Immature natural killer cell (primary cell): ENCODE results near the gene GGCX. TPM values are rescaled to one million over a fixed set of nuclear protein-coding genes. Genes with fewer than 3 reads are reported as not detected.
A peak's percentile ranks its signal among the peaks of the same experiment; 100 is the strongest.
"Not testable (repeated sequence)": the region's sequence is repeated elsewhere in the genome, so short reads cannot be mapped to it uniquely, and the experiment has no call there.

Experiments
- DNase-seq, 3 donors: peaks; one replicate each; pipeline ENCODE4 v3.0.0; 2022; ENCODE audit warnings: mixed read lengths in 1 of 3
- H3K27ac Mint-ChIP-seq, 6 donors: one replicate each; pipeline ENCODE4 v1.8.0; 2020; ENCODE audit warnings: mixed read lengths in 6 of 6, mild to moderate bottlenecking in 5 of 6, inconsistent platforms in 4 of 6, moderate library complexity in 3 of 6
- H3K27me3 Mint-ChIP-seq, 3 donors: one replicate each; pipeline ENCODE4 v1.8.0; 2020 to 2021; ENCODE audit warnings: low read depth in 3 of 3, mild to moderate bottlenecking in 3 of 3, mixed read lengths in 3 of 3, moderate library complexity in 3 of 3, inconsistent platforms in 1 of 3
- H3K36me3 Mint-ChIP-seq, 3 donors: one replicate each; pipeline ENCODE4 v1.8.0; 2020; ENCODE audit warnings: mixed read lengths in 3 of 3, inconsistent platforms in 2 of 3, mild to moderate bottlenecking in 2 of 3
- H3K4me1 Mint-ChIP-seq, 2 donors: one replicate each; pipeline ENCODE4 v1.8.0; 2020; ENCODE audit warnings: inconsistent platforms in 2 of 2, mild to moderate bottlenecking in 2 of 2, mixed read lengths in 2 of 2, moderate library complexity in 1 of 2
- H3K4me3 Mint-ChIP-seq, 5 donors: one replicate each; pipeline ENCODE4 v1.8.0; 2020; ENCODE audit warnings: mild to moderate bottlenecking in 5 of 5, mixed read lengths in 5 of 5, inconsistent platforms in 3 of 5, moderate library complexity in 3 of 5
- H3K9me3 Mint-ChIP-seq, 6 donors: one replicate each; pipeline ENCODE4 v1.8.0; 2020; ENCODE audit warnings: mild to moderate bottlenecking in 6 of 6, mixed read lengths in 6 of 6, inconsistent platforms in 4 of 6, moderate library complexity in 3 of 6
- polyA plus RNA-seq, 3 donors: library from polyadenylated mRNA; unstranded; fragments of 300-500 nt; fragmentation: Illumina TruSeq; gene quantifications; one replicate each; pipeline ENCODE4 v1.2.3, GENCODE V29; 2021

The GGCX gene
- polyA plus RNA-seq, 3 donors from 2014 or later = 11.4 to 31.7 (median 21.0) TPM

DNA sequence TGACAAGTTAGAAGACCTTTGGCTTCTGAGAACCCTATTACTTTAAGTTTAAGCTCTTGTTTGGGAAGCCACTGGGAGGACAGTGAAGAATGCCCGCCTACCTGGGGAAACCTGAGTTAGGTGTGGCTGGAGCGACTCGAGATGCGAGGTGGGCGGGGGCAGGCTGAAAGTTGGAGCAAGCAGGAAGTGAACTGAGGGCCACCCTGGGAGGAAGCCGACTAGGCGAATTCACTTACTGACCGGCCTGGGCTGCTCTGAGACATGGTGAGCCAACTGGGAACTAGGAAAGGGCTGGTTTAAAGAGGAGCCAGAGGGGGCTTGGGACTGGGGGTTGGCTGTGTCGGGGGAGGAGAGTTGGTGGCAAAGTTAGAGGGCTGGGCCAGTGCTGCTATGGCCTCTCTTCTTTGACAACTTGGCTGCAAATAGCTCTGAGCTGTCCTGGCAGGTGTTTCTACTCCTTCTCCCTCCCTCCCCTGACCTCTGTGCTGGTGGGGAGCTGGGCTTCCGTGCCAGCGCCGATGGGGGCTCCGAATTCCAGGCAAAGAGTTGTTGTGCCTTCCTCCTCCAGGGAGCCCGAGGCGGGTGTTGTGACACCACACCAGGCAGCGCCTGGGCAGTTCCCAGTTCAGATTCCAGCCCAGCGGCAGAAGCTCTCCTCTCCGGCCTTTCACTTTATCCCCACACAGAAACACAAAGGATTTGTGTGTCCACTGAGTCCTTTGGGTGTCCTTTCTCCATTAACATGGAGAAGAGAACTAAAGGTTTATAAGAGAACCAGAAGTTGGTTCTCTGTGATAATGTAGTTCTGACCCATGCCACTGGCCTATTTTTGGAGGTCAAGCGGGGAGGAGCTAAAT is 16.3 kb upstream of the GGCX start, which contains the start of gene VAMP8:
TSS of gene VAMP8 (plus strand) at position 201 of the 857 bp plus-strand sequence. CDS start at position 262, 61 bp downstream.
- Mint-ChIP-seq H3K9me3 (no peaks in the 10 kb centered on the region), H3K36me3 (peaks cover 8 to 16% (median 12%) of the 10 kb centered on the region in 3 donors), H3K27ac (peak within 1 kb of the TSS; percentile 88 to 98 (median 94)), H3K4me1 (peaks cover 39 to 51% of the 10 kb centered on the region in 2 donors), H3K4me3 (peak within 1 kb of the TSS; percentile 96 to 98 (median 97)), H3K27me3 (peaks cover 0 to 2% (median 2%) of the 10 kb centered on the region in 3 donors)
- DNase-seq = peak; percentile 47 to 50 (median 48)

DNA sequence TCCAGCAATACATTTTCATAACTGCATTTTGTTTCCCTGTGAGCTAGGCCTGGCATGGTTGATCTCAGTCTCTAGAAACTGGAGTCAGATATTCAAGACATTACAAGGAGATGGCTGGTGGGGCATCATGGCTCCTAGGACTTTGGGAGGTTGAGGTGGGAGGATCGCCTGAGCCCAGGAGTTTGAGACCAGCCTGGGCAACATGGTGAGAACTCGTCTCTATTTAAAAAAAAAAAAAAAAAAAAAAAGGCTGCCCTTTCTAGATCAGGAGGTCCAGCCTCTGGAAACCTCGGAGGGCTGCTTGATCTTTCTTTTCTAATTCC is 15.7 kb upstream of the GGCX start:
- H3K4me3 Mint-ChIP-seq = peak overlapping the region; percentile 96 to 98 (median 97)

DNA sequence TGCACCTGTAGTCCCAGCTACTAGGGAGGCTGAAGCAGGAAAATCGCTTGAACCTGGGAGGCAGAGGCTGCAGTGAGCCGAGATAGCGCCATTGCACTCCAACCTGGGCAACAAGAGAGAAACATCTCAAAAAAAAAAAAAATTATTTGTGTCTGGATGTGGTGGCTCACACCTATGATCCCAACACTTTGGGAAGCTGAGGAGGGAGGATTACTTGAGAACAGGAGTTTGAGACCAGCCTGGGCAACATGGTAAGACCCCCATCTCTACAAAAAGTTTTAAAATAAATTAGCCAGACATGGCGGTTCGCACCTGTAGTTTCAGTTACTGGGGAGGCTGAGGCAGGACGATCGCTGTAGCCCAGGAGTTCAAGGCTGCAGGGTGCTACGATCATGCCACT is 14.4 kb upstream of the GGCX start:
- Mint-ChIP-seq H3K36me3 (peaks cover 0 to 3% (median 0%) of the 10 kb centered on the region in 3 donors), H3K9me3 (no peaks in the 10 kb centered on the region), H3K4me3 (no peak overlapping the region), H3K27me3 (peaks cover 0 to 2% (median 2%) of the 10 kb centered on the region in 3 donors), H3K27ac (no peak overlapping the region), H3K4me1 (peaks cover 31 to 37% of the 10 kb centered on the region in 2 donors)
- DNase-seq = no peak

More for the DNA sequence above, 15.7 kb upstream of the GGCX start:
- H3K27me3 Mint-ChIP-seq = peaks cover 0 to 2% (median 2%) of the 10 kb centered on the region in 3 donors
- H3K4me1 Mint-ChIP-seq = peaks cover 36 to 45% of the 10 kb centered on the region in 2 donors
- no peaks in the 10 kb centered on the region for H3K9me3 Mint-ChIP-seq
- peaks cover 7 to 10% (median 7%) of the 10 kb centered on the region in 3 donors for H3K36me3 Mint-ChIP-seq
- peak overlapping the region; percentile 88 to 98 (median 94) for H3K27ac Mint-ChIP-seq
- no peak for DNase-seq

DNA sequence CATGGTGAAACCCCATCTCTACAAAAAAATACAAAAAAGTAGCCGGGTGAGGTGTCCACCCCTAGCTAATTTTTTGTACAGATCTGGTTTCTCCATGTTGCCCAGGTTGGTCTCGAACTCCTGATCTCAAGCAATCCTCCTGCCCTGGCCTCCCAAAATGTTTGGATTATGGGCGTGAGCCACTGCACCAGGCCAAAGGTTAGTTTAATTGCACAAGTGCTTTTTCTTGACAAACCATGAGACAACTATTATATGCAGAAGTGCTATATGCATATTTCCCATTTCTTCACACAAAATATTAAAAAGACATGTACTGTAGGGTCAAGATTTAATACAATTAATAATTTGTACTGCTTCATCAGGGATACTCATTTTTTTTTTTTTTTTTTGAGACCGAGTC is 5.0 kb upstream of the GGCX start:
- Mint-ChIP-seq H3K27ac (no peak overlapping the region), H3K4me3 (no peak overlapping the region), H3K4me1 (peaks cover 5 to 7% of the 10 kb centered on the region in 2 donors), H3K27me3 (peaks cover 4 to 9% (median 5%) of the 10 kb centered on the region in 3 donors), H3K9me3 (peaks cover 0 to 1% (median 0%) of the 10 kb centered on the region in 6 donors), H3K36me3 (no peaks in the 10 kb centered on the region)
- DNase-seq = no peak

DNA sequence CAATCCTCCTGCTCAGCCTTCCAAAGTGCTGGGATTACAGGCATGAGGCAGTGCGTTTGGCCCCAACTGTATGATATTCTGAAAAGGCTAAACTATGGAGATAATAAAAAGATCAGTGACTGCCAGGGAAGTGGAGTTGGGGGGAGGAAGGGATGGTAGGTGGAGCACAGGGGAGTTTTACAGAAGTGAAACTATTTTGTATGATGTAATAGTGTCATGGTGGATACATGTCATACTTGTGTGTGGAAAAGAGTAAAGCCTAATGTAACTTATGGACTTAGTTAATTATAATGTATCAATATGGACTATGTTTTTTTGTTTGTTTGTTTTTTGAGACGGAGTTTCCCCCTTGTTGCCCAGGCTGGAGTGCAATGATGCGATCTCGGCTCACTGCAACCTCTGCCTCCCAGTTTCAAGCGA is 2.9 kb upstream of the GGCX start:
- Mint-ChIP-seq H3K4me1 (peaks cover 23 to 26% of the 10 kb centered on the region in 2 donors), H3K9me3 (peaks cover 0 to 1% (median 0%) of the 10 kb centered on the region in 6 donors), H3K27ac (peak overlapping the region in 1 of 6 donors; percentile 74), H3K4me3 (peak overlapping the region in 3 of 5 donors; percentile 25 to 58 (median 55)), H3K36me3 (no peaks in the 10 kb centered on the region), H3K27me3 (peaks cover 4 to 7% (median 6%) of the 10 kb centered on the region in 3 donors)
- DNase-seq = no peak

DNA sequence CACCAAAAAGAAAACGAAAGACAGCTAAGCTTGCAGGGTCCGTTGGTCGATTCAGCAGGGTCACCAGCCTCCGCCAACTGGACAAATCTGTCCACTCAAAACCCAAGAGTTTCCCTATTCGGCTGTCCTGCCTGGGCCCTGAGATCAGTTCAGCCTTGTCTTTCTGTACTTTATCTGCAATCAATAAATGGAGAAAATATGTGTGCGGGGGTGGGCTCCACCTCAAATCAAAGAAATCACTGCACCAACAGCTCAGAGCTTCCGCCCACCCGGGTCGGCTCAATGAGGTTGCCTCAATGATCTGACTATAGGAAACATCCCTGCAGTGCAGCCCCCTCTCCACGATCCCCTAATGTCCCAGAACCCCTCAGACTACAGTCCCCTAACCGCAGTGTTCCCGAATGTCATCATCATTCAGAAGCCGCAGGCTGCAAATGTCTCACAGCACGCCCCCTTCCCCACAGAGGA is 447 bp downstream of the GGCX start:
- H3K36me3 Mint-ChIP-seq = peaks cover 0 to 8% (median 0%) of the 10 kb centered on the region in 3 donors
- peaks cover 4 to 6% (median 6%) of the 10 kb centered on the region in 3 donors for H3K27me3 Mint-ChIP-seq
- DNase-seq = no peak
- H3K27ac Mint-ChIP-seq = peak overlapping the region; percentile 92 to 98 (median 96)
- H3K9me3 Mint-ChIP-seq = peaks cover 0 to 1% (median 0%) of the 10 kb centered on the region in 6 donors
- H3K4me3 Mint-ChIP-seq = peak overlapping the region; percentile 95 to 99 (median 95)
- peaks cover 25 to 26% of the 10 kb centered on the region in 2 donors for H3K4me1 Mint-ChIP-seq

DNA sequence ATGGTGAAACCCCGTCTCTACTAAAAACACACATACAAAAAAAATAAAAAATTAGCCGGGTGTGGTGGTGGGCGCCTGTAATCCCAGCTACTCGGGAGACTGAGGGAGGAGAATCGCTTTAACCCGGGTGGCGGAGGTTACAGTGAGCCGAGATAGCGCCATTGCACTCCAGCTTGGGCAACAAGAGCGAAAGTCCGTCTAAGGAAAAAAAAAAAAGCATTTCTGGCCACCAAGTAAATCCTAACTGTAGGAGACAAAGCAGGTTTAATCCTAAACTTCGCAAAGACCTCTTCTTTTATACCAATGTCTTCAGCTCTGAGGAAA is 928 bp downstream of the GGCX start:
- Mint-ChIP-seq H3K4me1 (peaks cover 25 to 26% of the 10 kb centered on the region in 2 donors), H3K4me3 (peak overlapping the region; percentile 95 to 99 (median 95)), H3K27ac (peak overlapping the region in 5 of 6 donors; percentile 92 to 98 (median 95))
- H3K9me3 Mint-ChIP-seq, DNase-seq, H3K27me3 Mint-ChIP-seq, H3K36me3 Mint-ChIP-seq: not testable (repeated sequence)

DNA sequence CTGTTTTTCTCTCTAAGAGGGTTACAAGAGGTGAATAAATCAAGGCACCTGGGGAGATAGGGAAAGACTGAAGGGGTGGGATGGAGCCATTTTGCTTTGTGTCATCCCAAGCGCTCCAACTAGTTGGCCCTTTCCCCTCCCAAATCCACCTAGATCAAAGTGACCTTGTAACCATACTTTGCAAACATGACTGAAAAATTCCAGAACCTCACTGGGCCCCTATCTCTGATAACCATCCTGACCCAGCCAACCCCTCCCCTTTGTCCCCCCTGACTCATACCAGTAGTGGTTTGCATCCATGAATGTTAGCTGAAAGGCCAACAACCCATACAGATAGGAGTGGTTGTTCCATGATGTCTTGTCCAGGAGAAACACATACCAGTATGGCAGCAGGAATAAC is 3.1 kb downstream of the GGCX start:
- Mint-ChIP-seq H3K36me3 (peaks cover 0 to 16% (median 4%) of the 10 kb centered on the region in 3 donors), H3K9me3 (no peaks in the 10 kb centered on the region), H3K4me3 (no peak overlapping the region), H3K27ac (peak overlapping the region in 1 of 6 donors; percentile 29), H3K4me1 (peaks cover 25 to 26% of the 10 kb centered on the region in 2 donors), H3K27me3 (peaks cover 2 to 6% (median 5%) of the 10 kb centered on the region in 3 donors)
- no peak for DNase-seq

DNA sequence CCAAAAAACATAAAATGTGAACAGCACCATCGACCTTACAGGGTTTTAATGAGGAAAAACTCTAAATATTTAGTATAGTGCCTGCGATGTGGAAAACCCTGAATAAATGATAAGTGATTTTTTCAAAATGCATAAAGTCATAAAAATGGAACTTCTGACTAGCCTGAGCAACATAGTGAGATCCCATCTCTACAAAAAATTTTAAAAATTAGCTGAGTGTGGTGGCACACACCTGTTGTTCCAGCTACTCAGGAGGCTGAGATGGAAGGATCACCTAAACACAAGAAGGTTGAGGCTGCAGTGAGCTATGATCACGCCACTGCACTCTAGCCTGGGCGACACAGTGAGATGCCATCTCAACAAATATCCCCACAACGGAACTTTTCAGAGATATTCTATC is 4.2 kb downstream of the GGCX start:
- Mint-ChIP-seq H3K27me3 (peaks cover 2 to 5% (median 5%) of the 10 kb centered on the region in 3 donors), H3K9me3 (no peaks in the 10 kb centered on the region), H3K27ac (no peak overlapping the region), H3K4me1 (peaks cover 26 to 28% of the 10 kb centered on the region in 2 donors), H3K36me3 (peaks cover 0 to 20% (median 6%) of the 10 kb centered on the region in 3 donors), H3K4me3 (no peak overlapping the region)
- no peak for DNase-seq

DNA sequence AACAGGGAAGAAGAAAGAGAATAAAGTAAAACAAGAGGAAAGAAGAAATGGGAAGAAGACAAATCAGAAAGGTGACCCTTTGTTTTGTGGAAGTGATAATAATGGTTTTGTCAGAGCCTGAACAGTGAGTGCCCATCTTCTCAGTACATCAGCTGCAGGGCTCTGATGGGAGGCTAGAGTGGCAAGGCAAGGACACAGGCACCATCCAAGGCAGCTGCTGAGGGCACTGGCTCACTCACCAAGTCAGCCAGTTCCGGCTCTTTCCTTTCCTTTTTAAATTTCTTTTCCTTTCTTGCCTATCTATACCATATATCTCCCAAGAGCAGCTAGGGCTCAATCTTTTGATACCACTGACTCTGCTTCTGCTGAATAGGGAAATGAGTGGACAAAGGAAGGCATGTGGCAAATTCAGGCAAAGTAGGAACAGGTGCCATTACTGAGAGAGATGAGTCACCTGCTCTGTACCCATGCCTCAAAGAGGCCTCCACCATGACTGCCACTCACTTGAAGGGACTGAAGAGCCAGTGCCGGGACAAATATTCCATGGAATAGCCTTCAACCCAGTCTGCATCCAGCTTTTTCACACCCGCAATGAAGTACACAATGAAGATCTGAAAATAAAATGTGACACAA is 6.2 kb downstream of the GGCX start:
- no peak for DNase-seq
- Mint-ChIP-seq H3K27ac (peak overlapping the region in 2 of 6 donors; percentile 4 to 23), H3K4me3 (no peak overlapping the region)

DNA sequence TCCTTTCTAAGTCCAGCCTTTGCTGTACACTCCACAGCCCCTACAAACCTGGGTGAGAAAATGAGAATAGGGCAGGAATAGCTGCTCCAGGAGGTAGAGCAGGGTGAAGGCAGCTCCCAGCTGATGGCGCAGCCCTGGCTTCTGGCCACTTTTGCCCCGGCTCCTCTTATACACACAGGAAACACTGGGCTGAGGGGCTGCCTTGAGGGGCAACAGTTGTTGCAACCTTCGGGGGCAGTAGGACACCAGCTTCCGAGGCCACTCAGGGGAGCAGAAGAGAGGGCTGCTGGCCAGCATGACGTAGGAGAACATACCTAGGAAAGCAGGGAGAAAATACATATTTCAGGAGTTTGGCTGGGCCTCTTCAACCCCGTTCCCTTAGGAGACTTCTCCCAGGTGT is 8.1 kb downstream of the GGCX start:
- no peaks in the 10 kb centered on the region for H3K9me3 Mint-ChIP-seq
- DNase-seq = no peak
- peaks cover 0 to 34% (median 19%) of the 10 kb centered on the region in 3 donors for H3K36me3 Mint-ChIP-seq
- no peak overlapping the region for H3K27ac Mint-ChIP-seq
- H3K27me3 Mint-ChIP-seq = no peaks in the 10 kb centered on the region
- H3K4me1 Mint-ChIP-seq = peaks cover 3 to 6% of the 10 kb centered on the region in 2 donors
- no peak overlapping the region for H3K4me3 Mint-ChIP-seq

More for the DNA sequence above, 6.2 kb downstream of the GGCX start:
- Mint-ChIP-seq H3K27me3 (no peaks in the 10 kb centered on the region), H3K36me3 (peaks cover 0 to 31% (median 19%) of the 10 kb centered on the region in 3 donors), H3K9me3 (no peaks in the 10 kb centered on the region), H3K4me1 (peaks cover 13 to 14% of the 10 kb centered on the region in 2 donors)

DNA sequence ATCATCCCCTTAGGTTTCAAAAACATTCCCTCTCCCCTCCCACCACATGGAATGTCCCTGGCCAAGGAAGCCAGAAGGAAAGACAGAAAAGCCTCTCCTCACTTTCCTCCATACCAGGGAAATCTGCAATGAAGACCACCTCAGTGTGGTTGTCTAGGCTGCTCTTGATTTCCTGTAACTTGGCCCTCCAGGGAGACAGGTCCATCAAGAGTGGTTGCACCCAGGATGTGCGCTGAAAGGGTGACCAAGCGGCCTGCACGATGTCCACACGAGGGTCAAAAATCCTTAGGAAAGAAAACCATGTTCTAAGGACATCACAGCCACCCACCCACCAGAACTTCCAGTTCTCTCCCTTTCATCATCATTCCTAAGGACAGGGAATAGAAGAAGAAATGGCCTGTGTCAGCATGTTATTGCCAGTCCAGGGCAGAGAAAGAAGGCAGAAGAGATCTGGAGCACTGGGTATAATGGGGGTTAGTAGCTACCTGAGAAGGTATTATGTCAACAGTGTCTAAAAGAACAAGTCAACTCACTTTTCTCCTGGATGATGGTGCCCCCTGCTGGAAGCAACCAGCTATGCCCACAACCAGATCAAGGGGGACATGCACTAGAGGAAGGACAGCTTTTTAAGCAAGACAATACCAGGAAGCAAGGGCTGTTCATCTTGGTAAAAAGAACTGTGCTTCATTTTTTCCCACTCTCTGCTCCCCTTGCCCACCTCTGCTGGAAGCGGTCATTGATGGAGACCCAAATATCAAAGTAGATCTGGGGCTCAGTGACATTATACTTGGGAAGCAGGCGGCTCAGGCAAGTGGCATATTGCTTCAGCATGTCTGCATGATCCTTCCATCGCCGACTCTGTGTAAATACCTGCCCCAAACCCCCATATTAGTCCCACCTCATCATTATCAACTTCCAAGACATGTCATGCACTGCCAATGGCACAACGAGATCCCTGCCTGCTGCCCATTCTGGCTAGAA is 9.3 kb downstream of the GGCX start:
- no peak overlapping the region for H3K4me3 Mint-ChIP-seq
- H3K36me3 Mint-ChIP-seq = peaks cover 0 to 29% (median 19%) of the 10 kb centered on the region in 3 donors
- no peaks in the 10 kb centered on the region for H3K9me3 Mint-ChIP-seq
- H3K4me1 Mint-ChIP-seq = peaks cover 3 to 6% of the 10 kb centered on the region in 2 donors
- peaks cover 0 to 3% (median 0%) of the 10 kb centered on the region in 3 donors for H3K27me3 Mint-ChIP-seq
- peak overlapping the region in 2 of 6 donors; percentile 1 to 9 for H3K27ac Mint-ChIP-seq
- peak; percentile 81 to 85 (median 81) for DNase-seq

DNA sequence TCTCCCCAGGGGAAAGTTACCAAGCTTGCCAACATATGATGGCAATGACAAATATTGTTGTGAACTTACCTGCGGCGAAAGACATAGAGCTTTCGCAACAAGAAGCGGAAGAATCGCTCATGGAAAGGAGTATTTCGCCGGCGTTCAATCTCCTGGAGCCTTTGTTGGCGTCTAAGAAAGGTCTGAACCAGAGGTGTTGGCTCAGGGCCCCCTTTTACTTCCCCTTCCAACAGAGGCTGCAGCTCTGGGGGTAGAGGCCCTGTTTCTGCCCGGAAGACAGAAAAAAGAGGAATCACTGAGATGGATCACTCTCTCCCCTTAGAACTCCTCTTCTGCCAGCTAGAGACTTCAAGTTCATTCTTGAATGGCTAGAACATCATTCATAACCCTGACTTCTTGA is 10.8 kb downstream of the GGCX start:
- peaks cover 0 to 28% (median 19%) of the 10 kb centered on the region in 3 donors for H3K36me3 Mint-ChIP-seq

More for the DNA sequence above, 10.8 kb downstream of the GGCX start:
- peaks cover 3 to 6% of the 10 kb centered on the region in 2 donors for H3K4me1 Mint-ChIP-seq
- H3K4me3 Mint-ChIP-seq = no peak overlapping the region
- no peak overlapping the region for H3K27ac Mint-ChIP-seq
- no peaks in the 10 kb centered on the region for H3K9me3 Mint-ChIP-seq
- no peak for DNase-seq
- H3K27me3 Mint-ChIP-seq = peaks cover 0 to 3% (median 2%) of the 10 kb centered on the region in 3 donors
